Measurements from ENCODE around the gene DAB1. TPM values are rescaled to one million over a fixed set of nuclear protein-coding genes. Genes with fewer than 3 reads are reported as not detected.

The DAB1 gene
- total and polyA plus RNA-seq, 10 of the 15 experiments (the other 5 are each of a cell fraction or from before 2014, with no cell fraction given), result 0.02 to 0.10 (median 0.03) TPM; not detected in 5

- POLR2A ChIA-PET, result no interaction called here
- Histone ChIP-seq H3K4me1 (ENCODE audit: control insufficient read depth, insufficient read depth, low read length) (no peaks in the 10 kb centered on the region), H4K20me1 (ENCODE audit: control insufficient read depth, insufficient read depth) (no peaks in the 10 kb centered on the region), H3K27ac (ENCODE audit: control insufficient read depth, insufficient read depth) (no peak overlapping the region), H3K9ac (ENCODE audit: control insufficient read depth, insufficient read depth, low read length) (no peak overlapping the region), H2AFZ (ENCODE audit: control insufficient read depth, low read depth, low read length) (no peak overlapping the region), H3K36me3 (ENCODE audit: control insufficient read depth in 2 of 2, insufficient read depth in 2 of 2, low read length in 1 of 2) (no peaks in the 10 kb centered on the region), H3K9me3 (replicated peaks; ENCODE audit: control insufficient read depth, insufficient read depth, low read length) (no peaks in the 10 kb centered on the region), H3K4me2 (ENCODE audit: control insufficient read depth, insufficient read depth) (no peak overlapping the region), H3K4me3 (no peak overlapping the region), H3K27me3 (replicated peaks in 1 of 2; ENCODE audit: control insufficient read depth in 2 of 2, insufficient read depth in 2 of 2, low read length in 1 of 2) (no peaks in the 10 kb centered on the region; a peak in 1 of 4 replicates), H3K79me2 (ENCODE audit: control insufficient read depth, insufficient read depth, low read length) (no peaks in the 10 kb centered on the region)
- WGBS (ENCODE audit: insufficient coverage, insufficient replicate concordance, low lambda C conversion rate, missing lambda C conversion rate), result 0% methylated on average over 1 of the region's 1 CpG
- ATAC-seq (no peak), FAIRE-seq (no peak), DNase-seq (ENCODE audit: low read depth, low spot score) (no peak)
- in situ Hi-C loops (cut with MboI) (no loop called here), intact Hi-C loops (cut with micrococcal nuclease; ENCODE audit: unreplicated experiment) (no loop called here)
- CTCF ChIA-PET, result no interaction called here
- RAD21 ChIA-PET (ENCODE audit: unreplicated experiment), result no interaction called here
- SMC1A ChIA-PET (ENCODE audit: uncharacterized antibody, unreplicated experiment), result no interaction called here
- TF ChIP-seq CHD4 (IDR thresholded peaks at IDR 0.05) (no peak), KAT2A (conservative IDR thresholded peaks at IDR 0.05; ENCODE audit: control insufficient read depth, low read depth, low read length) (no peak), BMI1 (IDR thresholded peaks at IDR 0.05; ENCODE audit: borderline replicate concordance) (no peak), LARP7 (IDR thresholded peaks at IDR 0.05) (no peak), TCF12 (IDR thresholded peaks at IDR 0.05; ENCODE audit: low read depth, low read length) (no peak), KLF5 (IDR thresholded peaks at IDR 0.05; ENCODE audit: partially characterized antibody) (no peak), YY1 (IDR thresholded peaks at IDR 0.05; ENCODE audit: low read depth, low read length) (no peak), EGR1 (IDR thresholded peaks at IDR 0.05; ENCODE audit: borderline replicate concordance in 1 of 2, low read depth in 2 of 2, low read length in 2 of 2) (no peak), RELB (IDR thresholded peaks at IDR 0.05; ENCODE audit: low read depth) (no peak), BRCA1 (IDR thresholded peaks at IDR 0.05; ENCODE audit: low read depth, low read length) (no peak), ZNF274 (IDR thresholded peaks at IDR 0.05; ENCODE audit: insufficient read depth, insufficient read length) (no peak), BCL11A (IDR thresholded peaks at IDR 0.05; ENCODE audit: low read depth, low read length) (no peak), GATAD2B (conservative IDR thresholded peaks at IDR 0.05; ENCODE audit: low read depth) (no peak), RFX5 (IDR thresholded peaks at IDR 0.05; ENCODE audit: low read depth, low read length) (no peak), SP1 (IDR thresholded peaks at IDR 0.05; ENCODE audit: low read depth, low read length) (no peak), ZNF217 (IDR thresholded peaks at IDR 0.05) (no peak), RUNX3 (IDR thresholded peaks at IDR 0.05; ENCODE audit: low read length) (no peak), MTA3 (IDR thresholded peaks at IDR 0.05; ENCODE audit: borderline replicate concordance, low read length) (no peak), CBX5 (IDR thresholded peaks at IDR 0.05; ENCODE audit: low read depth) (no peak)
- no TSS peak for BruUV-seq (replicated peaks)
Measured at GRCh38 chr1:57403201-57403600, 20.7 kb downstream of the DAB1 start.
